Sigmoid colon (tissue), 4 donors: ENCODE data around the gene ITPK1.

Experiments
- EP300 ChIP-seq, 4 donors: sonication (generic); formaldehyde crosslinking; IDR thresholded peaks; one replicate each; pipeline ENCODE4 v1.6.1; 2017; ENCODE audit warnings: antibody characterized with exemption in 4 of 4
- POLR2A ChIP-seq, 2 donors: fragments of 450-650 bp; IDR thresholded peaks; one replicate each; pipeline ENCODE4 v1.6.1; 2016; ENCODE audit warnings: antibody characterized with exemption in 2 of 2, mild to moderate bottlenecking in 2 of 2, moderate library complexity in 2 of 2
- POLR2AphosphoS5 ChIP-seq, 4 donors: sonication (generic); formaldehyde crosslinking; IDR thresholded peaks; one replicate each; pipeline ENCODE4 v1.6.1; 2017; ENCODE audit warnings: antibody characterized with exemption in 4 of 4
- TF ChIP-seq, protein P1 (sequence below), 4 experiments: fragments of 450-650 bp in 3 of 4; fragments of 200-600 bp in 1 of 4; IDR thresholded peaks; one replicate each; pipeline ENCODE4 v1.5.1; 2016 to 2019; ENCODE audit warnings: antibody characterized with exemption in 4 of 4, mild to moderate bottlenecking in 3 of 4, moderate library complexity in 2 of 4

- TF ChIP-seq POLR2A (IDR thresholded peaks at IDR 0.05): no peak
- TF ChIP-seq, protein P1, sequence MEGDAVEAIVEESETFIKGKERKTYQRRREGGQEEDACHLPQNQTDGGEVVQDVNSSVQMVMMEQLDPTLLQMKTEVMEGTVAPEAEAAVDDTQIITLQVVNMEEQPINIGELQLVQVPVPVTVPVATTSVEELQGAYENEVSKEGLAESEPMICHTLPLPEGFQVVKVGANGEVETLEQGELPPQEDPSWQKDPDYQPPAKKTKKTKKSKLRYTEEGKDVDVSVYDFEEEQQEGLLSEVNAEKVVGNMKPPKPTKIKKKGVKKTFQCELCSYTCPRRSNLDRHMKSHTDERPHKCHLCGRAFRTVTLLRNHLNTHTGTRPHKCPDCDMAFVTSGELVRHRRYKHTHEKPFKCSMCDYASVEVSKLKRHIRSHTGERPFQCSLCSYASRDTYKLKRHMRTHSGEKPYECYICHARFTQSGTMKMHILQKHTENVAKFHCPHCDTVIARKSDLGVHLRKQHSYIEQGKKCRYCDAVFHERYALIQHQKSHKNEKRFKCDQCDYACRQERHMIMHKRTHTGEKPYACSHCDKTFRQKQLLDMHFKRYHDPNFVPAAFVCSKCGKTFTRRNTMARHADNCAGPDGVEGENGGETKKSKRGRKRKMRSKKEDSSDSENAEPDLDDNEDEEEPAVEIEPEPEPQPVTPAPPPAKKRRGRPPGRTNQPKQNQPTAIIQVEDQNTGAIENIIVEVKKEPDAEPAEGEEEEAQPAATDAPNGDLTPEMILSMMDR (IDR thresholded peaks at IDR 0.05): no peak
- TF ChIP-seq POLR2AphosphoS5 (IDR thresholded peaks at IDR 0.05): no peak
- TF ChIP-seq EP300 (IDR thresholded peaks at IDR 0.05): no peak
Measured at GRCh38 chr14:93041830-93042229, 73.9 kb downstream of the ITPK1 start.
